GM18867 (cell line): ENCODE measurements around the gene SDK2.

Source experiments
- ATAC-seq: cut with Tn5 transposase; IDR thresholded peaks from one replicate; pipeline ENCODE4 v1.9.1; 2021; ENCODE audit warnings: mild to moderate bottlenecking, moderate library complexity; ENCODE audit not compliant: unreplicated experiment

The SDK2 gene

GRCh38 chr17:73644145-73645049 lies at the start of gene SDK2:
Gene SDK2, minus strand, starts transcription at chr17:73644445. Its CDS starts 357 bp downstream, at chr17:73644088.
- no peak for ATAC-seq

GRCh38 chr17:73693071-73693470 lies 48.8 kb upstream of the SDK2 start:
- ATAC-seq = no peak

GRCh38 chr17:73691321-73691766 lies 47.1 kb upstream of the SDK2 start:
- ATAC-seq = no peak

- no peak for ATAC-seq
Observed at GRCh38 chr17:73690676-73691075, 46.4 kb upstream of the SDK2 start.

- ATAC-seq = no peak
Observed at GRCh38 chr17:73689596-73690275, 45.5 kb upstream of the SDK2 start.

- ATAC-seq = no peak
Observed at GRCh38 chr17:73686961-73687360, 42.7 kb upstream of the SDK2 start.

GRCh38 chr17:73686126-73686525 lies 41.9 kb upstream of the SDK2 start:
- ATAC-seq = no peak

GRCh38 chr17:73684183-73684582 lies 39.9 kb upstream of the SDK2 start:
- no peak for ATAC-seq

GRCh38 chr17:73683771-73684170 lies 39.5 kb upstream of the SDK2 start:
- no peak for ATAC-seq

- ATAC-seq = no peak
Observed at GRCh38 chr17:73681946-73682345, 37.7 kb upstream of the SDK2 start.

- no peak for ATAC-seq
Observed at GRCh38 chr17:73679476-73679875, 35.2 kb upstream of the SDK2 start.

- ATAC-seq = no peak
Observed at GRCh38 chr17:73678999-73679398, 34.8 kb upstream of the SDK2 start.

- no peak for ATAC-seq
Observed at GRCh38 chr17:73669771-73670170, 25.5 kb upstream of the SDK2 start.

GRCh38 chr17:73667181-73667959 lies 23.1 kb upstream of the SDK2 start:
- ATAC-seq = no peak

- no peak for ATAC-seq
Observed at GRCh38 chr17:73663614-73664013, 19.4 kb upstream of the SDK2 start.

GRCh38 chr17:73660366-73660765 lies 16.1 kb upstream of the SDK2 start:
- ATAC-seq = no peak

GRCh38 chr17:73658821-73659515 lies 14.7 kb upstream of the SDK2 start:
- ATAC-seq = no peak

GRCh38 chr17:73657473-73658116 lies 13.3 kb upstream of the SDK2 start:
- ATAC-seq = no peak

- no peak for ATAC-seq
Observed at GRCh38 chr17:73654241-73654640, 10.0 kb upstream of the SDK2 start.

GRCh38 chr17:73653810-73654209 lies 9.6 kb upstream of the SDK2 start:
- ATAC-seq = no peak
